GM19035 (cell line): ENCODE measurements around the gene SERINC2.
"Not testable (repeated sequence)": the region's sequence is repeated elsewhere in the genome, so short reads cannot be mapped to it uniquely, and the experiment has no call there.

Source experiments
- ATAC-seq: cut with Tn5 transposase; IDR thresholded peaks from one replicate; pipeline ENCODE4 v1.9.1; 2021; ENCODE audit not compliant: unreplicated experiment

Gene SERINC2

DNA sequence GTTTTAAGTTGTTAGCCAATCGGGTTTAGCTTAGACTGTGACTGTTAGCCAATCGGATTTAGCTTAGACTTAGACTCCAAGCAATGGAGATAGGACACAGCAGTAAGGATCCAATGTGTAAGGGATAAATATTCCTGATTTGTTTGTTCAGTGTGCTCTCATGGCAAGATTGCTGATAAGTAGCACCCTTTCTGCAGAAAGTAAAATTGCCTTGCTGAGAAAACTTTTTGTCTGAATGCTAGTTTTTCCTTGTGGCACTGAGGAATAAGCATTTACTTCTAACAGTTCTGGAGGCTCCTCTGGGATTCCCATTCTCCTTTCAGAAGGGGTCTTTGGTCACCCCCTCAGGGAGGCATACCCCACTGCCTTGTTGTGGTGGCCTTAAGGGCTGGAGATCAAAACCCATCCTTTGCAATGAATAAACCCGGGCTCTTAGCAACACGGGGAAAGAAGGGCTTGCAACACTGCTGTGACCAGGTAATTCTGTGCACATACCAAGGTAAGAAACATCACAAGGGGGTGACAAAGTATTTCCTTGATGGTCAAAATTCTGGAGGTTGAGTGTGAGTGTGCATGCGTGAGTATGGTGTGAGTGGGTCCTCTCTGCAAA is 45.4 kb downstream of the SERINC2 start:
- ATAC-seq, result no peak

DNA sequence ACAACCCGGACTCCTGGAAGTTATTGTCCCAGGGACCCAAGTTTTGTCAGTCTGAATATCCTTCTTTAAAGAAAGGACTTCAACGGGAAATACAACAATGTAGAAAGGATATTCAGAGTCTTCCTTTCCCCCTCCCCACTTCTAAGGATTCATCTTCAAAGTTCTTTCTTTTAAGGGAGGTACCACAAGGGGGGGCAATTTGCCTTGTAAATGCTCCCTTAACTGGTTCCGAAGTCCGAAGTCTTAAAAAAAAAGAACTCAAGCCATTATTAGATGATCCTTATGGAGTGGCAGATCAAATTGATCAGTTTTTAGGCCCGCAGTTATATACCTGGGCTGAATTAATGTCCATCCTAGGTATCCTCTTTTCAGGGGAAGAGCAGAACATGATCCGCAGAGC is 47.0 kb downstream of the SERINC2 start:
- no peak for ATAC-seq

DNA sequence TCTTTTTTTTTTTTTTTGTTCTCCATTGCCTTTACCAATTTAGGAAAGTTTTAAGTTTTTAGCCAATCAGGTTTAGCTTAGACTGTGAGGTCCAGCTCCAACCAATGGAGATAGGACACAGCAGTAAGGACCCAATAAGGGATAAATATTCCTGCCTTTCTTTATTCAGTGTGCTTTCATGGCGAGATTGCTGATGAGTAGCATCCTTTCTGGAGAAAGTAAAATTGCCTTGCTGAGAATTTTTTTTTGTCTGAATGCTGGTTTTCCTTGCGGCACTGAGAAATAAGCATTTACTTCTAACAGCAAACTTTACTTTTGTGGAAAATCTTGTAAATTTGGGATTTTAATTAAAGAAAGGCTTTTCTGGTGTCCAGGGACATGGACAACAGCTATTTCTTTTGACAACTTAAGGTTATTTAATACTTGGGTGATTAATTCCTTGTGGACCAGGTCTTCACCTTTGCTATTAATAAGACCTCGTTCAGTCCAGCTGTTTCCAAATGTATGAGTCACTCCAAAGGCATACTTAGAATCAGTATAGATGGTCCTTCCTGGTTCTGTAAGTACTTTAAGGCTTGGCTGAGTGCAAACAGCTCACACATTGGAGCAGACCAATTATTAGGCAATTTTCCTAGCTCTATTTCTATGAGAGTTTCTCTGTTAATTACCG is 54.1 kb downstream of the SERINC2 start:
- ATAC-seq, result no peak

DNA sequence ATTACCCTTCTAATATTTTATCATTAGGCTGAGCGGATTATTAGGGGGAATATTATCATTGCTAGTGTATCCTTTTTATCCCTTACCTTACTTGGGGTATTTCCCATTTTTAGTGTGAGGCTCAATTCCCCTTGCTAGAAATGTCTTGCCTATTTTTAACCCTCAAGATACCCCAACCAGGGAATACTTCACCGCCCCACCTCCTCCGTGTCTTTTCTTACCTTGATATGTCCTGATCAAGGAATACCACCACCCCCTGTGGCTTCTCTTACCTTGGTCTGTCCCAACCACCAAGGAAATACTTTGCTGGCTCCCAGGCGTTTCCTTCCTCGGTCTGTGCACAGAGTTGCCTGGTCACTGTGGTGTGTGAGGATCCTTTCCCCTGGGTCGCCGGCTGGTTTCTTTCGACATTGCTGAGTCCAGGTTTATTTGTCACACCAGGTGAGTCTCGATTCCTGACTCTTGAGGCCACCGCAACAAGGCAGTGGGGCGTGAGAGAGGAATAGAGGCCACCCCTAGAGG is 57.8 kb downstream of the SERINC2 start:
- ATAC-seq, result no peak

DNA sequence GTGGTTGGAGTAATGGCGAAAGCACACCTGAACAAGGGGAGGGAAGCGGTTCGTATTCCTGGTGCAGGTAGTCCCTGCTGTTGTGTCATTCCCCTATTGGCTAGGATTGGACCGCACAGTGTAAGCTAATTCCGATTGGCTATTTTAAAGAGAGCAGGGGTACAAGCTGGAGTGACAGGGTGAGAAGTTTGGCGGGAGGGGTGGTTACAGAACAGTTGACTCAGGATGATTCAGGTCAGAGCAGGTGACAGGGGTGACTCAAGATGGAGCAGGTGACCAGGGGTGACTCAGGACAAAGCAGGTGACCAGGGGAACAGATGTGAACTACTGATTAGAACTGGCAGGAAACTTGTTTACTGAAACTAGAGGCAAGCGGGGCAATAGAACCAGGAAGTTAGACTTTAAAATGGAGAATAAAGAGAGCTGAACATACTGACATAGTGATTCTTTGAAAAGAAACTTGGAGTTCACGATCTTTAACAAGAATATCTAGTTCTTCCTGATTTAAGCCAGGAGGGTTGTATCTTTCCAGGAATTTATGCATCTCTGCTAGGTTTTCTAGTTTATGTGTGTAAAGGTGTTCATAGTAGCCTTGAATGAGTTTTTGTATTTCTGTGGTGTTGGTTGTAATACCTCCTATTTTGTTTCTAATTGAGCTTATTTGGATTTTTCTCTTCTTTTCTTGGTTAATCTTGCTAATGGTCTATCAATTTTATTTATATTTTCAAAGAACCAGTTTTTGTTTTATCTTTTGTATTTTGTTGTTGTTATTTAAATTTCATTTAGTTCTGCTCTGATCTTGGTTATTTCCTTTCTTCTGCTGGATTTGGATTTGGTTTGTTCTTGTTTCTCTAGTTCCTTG is 58.7 kb downstream of the SERINC2 start:
- ATAC-seq, result not testable (repeated sequence)

DNA sequence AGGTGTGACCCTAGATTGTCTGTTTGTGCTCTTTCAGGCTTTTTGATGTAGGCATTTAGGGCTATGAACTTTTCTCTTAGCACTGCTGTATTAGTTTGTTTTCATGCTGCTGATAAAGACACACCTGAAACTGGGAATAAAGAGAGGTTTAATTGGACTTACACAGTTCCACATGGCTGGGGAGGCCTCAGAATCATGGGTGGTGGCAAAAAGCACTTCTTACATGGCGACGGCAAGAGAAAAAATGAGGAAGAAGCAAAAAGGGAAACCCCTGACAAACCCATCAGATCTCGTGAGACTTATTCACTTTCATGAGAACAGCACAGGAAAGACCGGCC is 59.3 kb downstream of the SERINC2 start:
- ATAC-seq, result not testable (repeated sequence)

DNA sequence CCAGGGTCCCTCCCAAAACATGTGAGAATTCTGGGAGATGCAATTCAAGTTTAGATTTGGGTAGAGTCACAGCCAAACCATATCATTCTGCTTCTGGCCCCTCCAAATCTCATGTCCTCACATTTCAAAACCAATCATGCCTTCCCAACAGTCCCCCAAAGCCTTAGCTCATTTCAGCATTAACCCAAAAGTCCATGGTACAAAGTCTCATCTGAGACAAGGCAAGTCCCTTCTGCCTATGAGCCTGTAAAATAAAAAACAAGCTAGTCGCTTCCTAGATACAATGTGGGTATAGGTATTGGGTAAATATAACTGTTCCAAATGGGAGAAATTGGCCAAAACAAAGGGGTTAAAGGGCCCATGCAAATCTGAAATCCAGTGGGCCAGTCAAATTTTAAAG is 59.7 kb downstream of the SERINC2 start:
- not testable (repeated sequence) for ATAC-seq

DNA sequence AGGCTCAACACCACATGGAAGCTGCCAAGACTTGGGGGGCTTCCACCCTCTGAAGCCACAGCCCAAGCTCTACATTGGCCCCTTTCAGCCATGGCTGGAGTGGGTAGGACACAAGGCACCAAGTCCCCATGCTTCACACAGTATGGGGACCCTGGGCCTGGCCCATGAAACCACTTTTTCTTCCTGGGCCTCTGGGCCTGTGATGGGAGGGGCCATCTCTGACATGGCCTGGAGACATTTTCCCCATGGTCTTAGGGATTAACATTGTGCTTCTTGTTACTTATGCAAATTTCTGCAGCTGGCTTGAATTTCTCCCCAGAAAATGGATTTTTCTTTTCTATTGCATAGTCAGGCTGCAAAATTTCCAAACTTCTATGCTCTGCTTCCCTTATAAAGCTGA is 60.5 kb downstream of the SERINC2 start:
- ATAC-seq, result not testable (repeated sequence)

DNA sequence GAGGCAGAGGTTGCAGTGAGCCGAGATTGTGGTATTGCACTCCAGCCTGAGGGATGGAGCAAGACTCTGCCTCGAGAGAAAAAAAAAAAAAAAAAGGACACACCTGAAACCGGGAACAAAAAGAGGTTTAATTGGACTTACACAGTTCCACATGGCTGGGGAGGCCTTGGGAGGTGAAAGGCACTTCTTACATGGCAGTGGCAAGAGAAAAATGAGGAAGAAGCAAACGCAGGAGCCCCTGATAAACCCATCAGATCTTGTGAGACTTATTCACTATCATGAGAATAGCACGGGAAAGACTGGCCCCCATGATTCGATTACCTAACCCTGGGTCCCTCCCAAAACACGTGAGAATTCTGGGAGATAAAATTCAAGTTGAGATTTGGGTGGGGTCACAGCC is 61.6 kb downstream of the SERINC2 start:
- not testable (repeated sequence) for ATAC-seq

DNA sequence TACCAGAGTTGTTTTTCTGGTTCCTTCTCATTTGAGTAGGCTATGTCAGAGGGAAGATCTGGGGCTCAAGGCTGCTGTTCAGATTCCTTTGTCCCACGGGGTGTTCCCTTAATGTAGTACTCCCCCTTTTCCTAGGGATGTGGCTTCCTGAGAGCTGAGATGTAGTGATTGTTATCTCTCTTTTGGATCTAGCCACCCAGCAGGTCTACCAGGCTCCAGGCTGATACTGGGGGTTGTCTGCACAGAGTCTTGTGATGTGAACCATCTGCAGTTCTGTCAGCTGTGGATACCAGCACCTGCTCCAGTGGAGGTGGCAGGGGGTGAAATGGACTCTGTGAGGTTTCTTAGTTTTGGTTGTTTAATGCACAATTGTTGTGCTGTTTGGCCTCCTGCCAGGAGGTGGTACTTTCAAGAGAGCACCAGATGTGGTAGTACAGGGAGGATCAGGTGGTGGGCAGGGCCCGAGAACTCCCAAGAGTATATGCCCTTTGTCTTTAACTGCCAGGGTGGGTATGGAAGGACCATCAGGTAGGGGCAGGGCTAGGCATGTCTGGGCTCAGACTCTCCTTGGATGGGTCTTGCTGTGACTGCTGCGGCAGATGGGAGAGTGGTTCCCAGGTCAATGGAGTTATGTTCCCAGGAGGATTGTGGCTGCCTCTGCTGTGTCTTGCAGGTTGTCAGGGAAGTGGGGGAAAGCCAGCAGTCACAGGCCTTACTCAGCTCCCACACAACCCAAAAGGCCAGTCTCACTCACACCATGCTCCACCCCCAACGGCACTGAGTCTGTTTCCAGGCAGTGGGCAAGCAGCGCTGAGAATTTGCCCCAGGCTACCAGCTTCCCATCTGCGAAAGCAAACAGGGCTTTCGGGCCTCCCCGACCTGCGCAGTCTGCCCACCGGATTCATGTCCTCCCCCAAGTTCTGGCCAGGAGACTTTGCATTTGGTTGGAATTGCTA is 64.2 kb downstream of the SERINC2 start:
- no peak for ATAC-seq

DNA sequence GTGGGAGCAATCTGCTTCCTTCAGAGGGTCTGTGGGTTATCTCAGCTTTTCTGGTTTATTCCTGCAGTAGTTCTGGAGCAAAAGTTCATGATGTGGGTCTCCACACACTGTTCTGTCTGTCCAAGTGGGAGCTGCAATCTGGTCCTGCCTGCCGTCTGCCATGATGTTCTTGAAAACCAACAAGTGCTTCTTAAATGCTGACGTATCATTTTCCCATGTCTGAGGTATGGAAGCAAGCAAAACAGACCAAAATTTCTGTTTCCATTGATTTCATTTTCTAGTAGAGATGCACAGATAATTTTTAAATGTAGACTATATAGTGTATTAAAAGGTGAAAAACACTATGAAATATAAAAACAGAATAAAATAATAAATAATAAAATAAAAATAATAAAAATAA is 65.2 kb downstream of the SERINC2 start:
- ATAC-seq, result no peak

DNA sequence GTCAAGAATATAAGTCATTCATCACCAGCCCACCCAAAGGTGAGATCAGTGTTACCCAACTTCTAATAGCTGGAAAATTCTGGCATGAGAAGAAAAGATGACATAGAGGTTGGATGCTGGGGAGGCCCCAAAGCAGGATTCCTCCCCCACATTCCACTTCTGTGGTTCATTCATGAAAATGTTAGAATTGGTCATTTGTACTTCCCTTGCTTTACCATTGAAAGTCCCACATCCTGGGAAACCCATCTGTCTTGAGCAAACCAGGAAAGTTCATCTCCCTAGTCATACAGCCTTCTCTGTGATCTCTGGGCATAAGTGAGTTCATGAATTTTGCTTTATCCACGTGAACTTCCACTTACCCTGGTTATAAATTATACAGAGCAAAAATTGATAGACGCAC is 66.8 kb downstream of the SERINC2 start:
- ATAC-seq, result no peak

DNA sequence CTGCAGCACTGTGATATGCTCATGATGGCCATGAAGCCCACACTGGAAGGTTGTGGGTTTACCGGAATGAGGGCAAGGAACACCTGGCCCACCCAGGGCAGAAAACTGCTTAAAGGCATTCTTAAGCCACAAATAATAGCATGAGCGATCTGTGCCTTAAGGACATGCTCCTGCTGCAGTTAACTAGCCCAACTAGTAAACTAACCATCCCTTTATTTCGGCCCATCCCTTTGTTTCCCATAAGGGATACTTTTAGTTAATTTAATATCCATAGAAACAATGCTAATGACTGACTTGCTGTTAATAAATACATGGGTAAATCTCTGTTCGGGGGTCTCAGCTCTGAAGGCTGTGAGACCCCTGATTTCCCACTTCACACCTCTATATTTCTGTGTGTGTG is 67.4 kb downstream of the SERINC2 start:
- not testable (repeated sequence) for ATAC-seq

DNA sequence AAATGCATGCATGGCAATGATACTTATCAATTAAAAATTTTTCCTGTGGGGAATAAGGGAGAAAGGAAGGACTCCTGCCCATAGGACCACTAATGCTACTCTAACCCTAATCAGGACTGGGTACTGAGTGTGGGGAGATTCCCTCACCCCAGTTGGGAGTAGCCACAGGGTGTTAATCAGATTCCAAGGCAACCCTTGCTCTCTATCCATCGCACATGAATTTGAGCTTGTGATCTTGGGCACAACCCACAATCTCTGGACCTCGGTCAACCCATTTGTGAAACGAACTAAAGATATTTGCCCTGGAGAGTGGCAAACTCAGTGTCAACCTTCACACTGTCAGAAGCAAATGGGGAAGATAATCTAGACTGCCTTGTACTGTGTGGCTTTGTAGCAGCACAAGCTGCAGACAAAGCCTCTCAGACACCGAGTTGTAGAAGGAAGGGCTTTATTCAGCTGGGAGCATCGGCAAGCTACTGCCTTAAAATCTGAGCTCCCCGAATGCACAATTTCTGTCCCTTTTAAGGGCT is 69.5 kb downstream of the SERINC2 start:
- no peak for ATAC-seq

DNA sequence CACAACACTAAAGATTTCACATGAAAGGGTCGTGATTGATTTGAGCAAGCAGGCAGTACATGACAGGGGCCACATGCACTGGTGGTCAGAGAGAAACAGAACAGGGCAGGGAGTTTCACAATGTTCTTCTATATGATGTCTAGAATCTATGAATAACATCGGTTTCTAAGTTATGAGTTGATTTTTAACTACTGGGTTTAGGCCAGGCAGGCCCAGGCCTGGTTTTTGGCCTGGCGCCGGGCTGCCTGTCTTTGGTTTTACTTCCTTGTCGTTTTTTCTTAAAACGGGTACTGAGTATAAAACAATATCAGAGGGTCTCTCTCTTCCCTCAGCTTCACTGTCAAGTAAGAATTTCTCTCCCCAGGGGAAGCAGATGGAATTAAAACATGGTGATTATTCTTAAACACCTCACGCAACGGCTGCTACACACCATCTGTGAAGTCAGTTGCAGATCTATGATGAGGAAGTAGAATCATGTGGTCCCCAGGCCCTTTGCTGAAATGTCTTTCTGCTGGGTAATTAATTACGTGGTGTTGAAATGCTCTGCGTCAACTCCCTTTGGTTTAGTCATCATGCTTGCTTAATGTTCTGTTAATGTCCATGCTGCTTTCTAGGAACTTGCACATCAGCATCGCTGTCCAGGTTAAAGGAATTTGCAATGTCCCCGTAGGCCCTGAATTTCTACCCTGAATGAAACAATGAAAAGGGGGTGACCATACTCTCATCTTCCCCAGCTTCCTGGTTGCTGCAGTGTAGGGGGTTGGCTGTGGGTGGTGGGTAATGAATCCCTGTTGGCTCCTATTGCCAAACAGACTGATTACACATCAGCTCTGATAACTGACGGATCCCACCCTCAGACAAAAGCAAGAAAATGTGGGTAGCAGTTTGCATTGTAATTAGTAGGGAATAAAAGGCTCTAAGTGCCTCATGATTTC is 70.3 kb downstream of the SERINC2 start:
- ATAC-seq, result no peak
